ENCODE results near the gene AQP10.
"Not testable (repeated sequence)": the region's sequence is repeated elsewhere in the genome, so short reads cannot be mapped to it uniquely, and the experiment has no call there.

Gene AQP10

GRCh38 chr1:154324669-154325582, 4.0 kb downstream of the AQP10 start, which contains the start of gene ATP8B2:
TSS of gene ATP8B2 (plus strand) at chr1:154325525. CDS start at chr1:154328142, 2,617 bp downstream.
- DNase-seq: peak; percentile 71

GRCh38 chr1:154325583-154326545, 5.0 kb downstream of the AQP10 start:
- peak; percentile 36 for DNase-seq

- DNase-seq: no peak
Observed at GRCh38 chr1:154326546-154327465, 5.9 kb downstream of the AQP10 start.

- peak; percentile 83 for DNase-seq
Observed at GRCh38 chr1:154327466-154328317, 6.8 kb downstream of the AQP10 start.

GRCh38 chr1:154328318-154329151, 7.6 kb downstream of the AQP10 start:
- no peak for DNase-seq

GRCh38 chr1:154329152-154329521, 8.2 kb downstream of the AQP10 start:
- no peak for DNase-seq

- no peak for DNase-seq
Observed at GRCh38 chr1:154329551-154330131, 8.7 kb downstream of the AQP10 start.

- DNase-seq: no peak
Observed at GRCh38 chr1:154330669-154331068, 9.8 kb downstream of the AQP10 start.

- DNase-seq: no peak
Observed at GRCh38 chr1:154334079-154335024, 13.5 kb downstream of the AQP10 start.

GRCh38 chr1:154335025-154335714, 14.3 kb downstream of the AQP10 start:
- peak; percentile 77 for DNase-seq

GRCh38 chr1:154337253-154337894, 16.5 kb downstream of the AQP10 start:
- DNase-seq: no peak

- DNase-seq: no peak
Observed at GRCh38 chr1:154338875-154339274, 18.0 kb downstream of the AQP10 start.

GRCh38 chr1:154341366-154341765, 20.5 kb downstream of the AQP10 start:
- DNase-seq: not testable (repeated sequence)

GRCh38 chr1:154342132-154342531, 21.2 kb downstream of the AQP10 start:
- DNase-seq: no peak

GRCh38 chr1:154342836-154343472, 22.1 kb downstream of the AQP10 start:
- no peak for DNase-seq

GRCh38 chr1:154344977-154345837, 24.3 kb downstream of the AQP10 start:
- peak; percentile 38 for DNase-seq
